Measurements from ENCODE around the gene IGIP.

IGIP gene

DNA sequence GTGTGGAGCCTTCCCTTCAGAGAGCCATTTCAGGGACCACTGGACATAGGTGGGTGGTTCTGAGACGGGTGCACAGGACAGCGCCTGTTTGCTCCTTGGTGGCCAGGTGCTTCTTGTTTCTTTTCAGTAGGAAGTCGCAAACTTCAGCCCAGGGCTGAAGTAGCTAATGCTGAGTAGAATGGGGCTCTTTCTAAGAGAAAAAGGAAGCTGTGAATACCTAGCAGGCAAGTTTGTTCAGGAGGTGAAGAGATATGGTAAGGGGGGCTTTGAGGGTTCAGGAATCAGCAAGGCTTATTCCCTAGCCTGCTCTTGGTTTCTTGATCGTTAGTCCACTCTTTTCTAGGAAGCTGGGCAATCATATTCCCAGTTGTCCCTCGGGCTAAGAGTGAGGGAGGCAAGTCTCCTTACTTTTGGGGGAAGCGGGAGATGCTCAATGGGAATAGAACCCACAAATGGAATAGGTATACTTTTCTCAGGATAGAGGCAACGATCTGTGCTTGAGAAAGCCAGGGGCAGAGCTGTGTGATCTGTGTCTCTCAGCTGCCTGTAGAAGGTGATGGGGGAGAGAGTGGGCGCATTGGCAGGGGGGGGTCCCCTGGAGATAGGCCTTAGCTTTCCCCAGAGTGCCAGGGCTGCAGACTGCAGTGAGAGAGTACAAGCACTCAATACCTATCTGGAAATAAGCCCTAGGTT is 13.7 kb upstream of the IGIP start:
- no peak for DNase-seq

DNA sequence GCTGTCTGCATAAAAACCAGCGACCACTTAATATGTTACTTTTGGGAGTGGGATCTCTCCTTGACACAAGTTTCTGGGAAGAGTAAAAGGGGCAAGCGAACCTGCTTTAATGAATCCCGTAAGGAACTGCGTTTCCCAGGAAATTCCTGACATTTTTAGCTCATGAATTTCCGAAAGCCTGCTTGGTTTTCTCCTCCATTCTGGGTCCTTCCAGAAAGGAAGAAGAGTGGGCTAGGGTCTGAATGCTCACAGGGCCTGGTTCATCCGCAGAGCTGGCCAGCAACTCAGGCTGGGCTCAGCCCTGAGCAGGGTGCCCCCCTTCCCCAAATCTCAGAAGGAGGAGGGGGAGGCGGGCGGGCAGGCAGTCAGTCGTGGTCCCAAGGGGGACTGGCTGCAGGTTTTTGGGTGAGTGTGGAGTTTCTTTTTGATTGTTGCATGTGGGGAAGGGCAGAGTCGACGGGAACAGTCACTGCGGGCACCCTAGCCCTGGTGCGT is 13.0 kb upstream of the IGIP start:
- DNase-seq = no peak

DNA sequence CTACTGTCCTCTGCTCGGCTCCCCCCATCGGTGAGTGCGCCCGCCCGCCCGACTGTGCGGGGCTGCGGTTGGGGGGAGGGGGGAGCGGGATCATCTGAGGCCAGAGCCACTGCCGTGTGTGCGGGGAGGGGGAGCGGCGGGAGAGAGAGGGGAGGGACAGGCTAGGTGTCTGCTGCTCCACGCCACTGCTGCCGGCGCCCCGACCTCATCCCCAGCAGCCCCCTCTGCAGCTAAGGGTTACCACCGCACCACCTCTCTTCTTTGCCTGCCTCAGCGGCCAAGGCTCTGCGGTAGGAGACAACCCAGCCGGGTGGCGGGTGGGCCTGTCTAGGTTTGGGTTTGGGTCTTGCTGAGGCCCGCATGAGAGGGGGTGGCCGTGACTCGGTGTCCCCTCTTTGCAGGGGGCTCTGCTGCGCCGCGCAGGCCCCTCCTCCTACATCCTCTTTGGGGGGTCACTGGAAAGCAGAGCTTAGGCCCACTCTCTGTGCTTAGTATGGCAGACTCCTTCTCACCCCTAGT is 12.5 kb upstream of the IGIP start:
- peak; percentile 27 to 31 for DNase-seq

DNA sequence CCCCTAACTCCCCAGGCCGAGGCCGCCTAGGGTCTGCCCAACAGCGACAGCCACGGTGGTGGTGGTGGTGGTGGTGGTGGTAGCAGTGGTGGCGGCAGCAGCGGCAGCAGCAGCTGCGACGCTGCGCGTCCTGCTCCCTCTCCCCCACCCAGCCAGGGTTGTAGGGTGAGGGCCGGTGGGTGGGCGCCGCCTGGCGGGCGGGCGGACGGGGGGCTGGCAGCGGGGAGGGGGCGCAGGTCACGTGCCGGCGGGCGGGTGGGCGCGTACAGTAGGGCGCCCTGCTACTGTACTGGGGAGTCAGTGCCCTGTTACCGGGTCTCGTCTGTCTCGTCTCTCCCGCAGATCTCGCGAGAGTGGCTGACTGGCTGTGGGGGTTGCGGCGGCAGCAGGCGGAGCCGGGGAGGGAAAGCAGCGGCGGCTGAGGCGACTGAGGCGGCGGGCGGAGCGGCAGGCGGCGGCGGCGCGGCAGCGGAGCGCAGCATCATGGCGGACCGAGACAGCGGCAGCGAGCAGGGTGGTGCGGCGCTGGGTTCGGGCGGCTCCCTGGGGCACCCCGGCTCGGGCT is 12.0 kb upstream of the IGIP start, which contains the start of gene PURA:
Gene PURA (plus strand): TSS at position 411 of the 565 bp plus-strand sequence. CDS start 73 bp downstream, at position 484.
- DNase-seq = peak; percentile 94 to 96

DNA sequence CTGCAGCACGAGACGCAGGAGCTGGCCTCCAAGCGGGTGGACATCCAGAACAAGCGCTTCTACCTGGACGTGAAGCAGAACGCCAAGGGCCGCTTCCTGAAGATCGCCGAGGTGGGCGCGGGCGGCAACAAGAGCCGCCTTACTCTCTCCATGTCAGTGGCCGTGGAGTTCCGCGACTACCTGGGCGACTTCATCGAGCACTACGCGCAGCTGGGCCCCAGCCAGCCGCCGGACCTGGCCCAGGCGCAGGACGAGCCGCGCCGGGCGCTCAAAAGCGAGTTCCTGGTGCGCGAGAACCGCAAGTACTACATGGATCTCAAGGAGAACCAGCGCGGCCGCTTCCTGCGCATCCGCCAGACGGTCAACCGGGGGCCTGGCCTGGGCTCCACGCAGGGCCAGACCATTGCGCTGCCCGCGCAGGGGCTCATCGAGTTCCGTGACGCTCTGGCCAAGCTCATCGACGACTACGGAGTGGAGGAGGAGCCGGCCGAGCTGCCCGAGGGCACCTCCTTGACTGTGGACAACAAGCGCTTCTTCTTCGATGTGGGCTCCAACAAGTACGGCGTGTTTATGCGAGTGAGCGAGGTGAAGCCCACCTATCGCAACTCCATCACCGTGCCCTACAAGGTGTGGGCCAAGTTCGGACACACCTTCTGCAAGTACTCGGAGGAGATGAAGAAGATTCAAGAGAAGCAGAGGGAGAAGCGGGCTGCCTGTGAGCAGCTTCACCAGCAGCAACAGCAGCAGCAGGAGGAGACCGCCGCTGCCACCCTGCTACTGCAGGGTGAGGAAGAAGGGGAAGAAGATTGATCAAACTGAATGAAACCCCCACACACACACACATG is 11.2 kb upstream of the IGIP start:
- DNase-seq = peak; percentile 42 to 56

DNA sequence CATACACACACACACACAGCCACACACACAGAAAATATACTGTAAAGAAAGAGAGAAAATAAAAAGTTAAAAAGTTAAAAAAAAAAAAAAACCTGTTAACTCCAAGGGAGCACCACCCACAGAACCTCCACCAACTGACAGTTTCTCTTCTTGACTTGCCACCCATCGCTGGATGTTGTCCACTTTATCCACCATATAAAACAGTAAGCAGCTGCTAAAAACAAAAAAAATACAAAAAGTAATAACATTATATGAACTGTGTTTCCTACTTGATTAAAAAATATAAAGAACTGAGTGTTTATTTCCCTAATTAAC is 10.6 kb upstream of the IGIP start:
- no peak for DNase-seq

DNA sequence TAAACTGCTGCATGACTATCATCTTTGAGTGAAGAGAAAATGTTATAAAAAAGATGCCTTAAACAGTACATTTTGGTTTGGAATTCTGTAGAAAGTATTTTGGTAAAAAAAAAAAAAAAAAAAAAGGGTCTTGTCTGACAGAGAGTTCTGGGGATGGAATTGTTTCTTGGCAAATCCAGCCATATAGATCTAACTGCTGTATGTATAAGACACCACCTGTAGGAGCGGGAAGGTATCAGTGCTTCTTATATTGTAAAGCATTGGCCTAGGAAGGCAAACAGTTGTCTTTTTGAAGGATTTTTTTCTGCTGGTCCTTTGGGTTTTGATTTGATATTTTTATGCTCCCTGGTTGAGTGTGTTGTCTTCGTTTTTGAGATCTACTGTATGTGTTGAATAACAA is 9.0 kb upstream of the IGIP start:
- DNase-seq = no peak

DNA sequence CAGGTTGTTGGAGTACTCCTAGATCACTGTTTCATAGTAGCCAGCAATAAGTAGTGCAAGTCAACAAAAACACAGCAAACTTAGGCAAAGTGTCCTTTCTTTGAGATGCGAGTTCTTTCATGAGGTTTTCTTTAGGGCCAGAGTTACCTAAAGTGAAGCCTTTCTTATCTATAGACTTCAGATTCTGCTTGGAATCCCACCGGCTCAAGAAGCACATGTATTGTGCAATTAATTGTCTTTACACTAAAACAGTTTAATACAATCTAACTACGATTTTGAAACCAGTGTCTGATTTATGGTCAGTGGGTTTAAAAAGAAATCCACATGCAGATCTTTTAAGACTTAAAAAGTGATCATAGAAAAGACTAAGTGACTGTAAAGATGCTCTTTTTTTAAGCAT is 8.2 kb upstream of the IGIP start:
- no peak for DNase-seq

DNA sequence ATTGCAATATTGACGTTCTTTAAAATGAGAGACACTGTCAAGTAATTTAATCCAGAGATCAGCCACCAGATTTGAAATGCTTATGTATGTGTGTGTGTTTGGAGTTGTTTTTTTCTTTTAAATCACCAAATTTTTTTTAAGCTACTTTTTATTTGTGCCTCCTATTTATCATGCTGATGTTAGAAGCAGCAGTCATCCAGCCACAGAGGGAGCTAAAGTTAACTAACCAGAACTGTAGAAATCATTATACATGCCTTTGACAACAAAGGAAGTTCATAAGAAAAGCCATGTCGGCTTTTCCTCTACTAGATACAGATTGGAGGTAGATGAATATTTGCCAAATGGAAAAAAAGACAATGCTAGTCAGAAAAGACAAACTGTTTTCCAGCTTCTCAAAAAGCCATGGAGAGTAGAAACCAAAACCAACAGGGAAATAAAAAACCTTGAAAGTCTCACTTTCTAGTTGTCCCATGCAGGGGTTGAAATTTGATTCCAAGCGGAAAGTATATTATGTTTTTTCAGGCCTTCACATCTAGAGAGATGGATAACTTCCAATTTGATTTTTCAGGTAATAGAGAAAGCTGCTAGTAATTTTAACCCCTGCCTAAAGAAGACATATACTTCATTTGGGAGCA is 7.3 kb upstream of the IGIP start:
- no peak for DNase-seq

DNA sequence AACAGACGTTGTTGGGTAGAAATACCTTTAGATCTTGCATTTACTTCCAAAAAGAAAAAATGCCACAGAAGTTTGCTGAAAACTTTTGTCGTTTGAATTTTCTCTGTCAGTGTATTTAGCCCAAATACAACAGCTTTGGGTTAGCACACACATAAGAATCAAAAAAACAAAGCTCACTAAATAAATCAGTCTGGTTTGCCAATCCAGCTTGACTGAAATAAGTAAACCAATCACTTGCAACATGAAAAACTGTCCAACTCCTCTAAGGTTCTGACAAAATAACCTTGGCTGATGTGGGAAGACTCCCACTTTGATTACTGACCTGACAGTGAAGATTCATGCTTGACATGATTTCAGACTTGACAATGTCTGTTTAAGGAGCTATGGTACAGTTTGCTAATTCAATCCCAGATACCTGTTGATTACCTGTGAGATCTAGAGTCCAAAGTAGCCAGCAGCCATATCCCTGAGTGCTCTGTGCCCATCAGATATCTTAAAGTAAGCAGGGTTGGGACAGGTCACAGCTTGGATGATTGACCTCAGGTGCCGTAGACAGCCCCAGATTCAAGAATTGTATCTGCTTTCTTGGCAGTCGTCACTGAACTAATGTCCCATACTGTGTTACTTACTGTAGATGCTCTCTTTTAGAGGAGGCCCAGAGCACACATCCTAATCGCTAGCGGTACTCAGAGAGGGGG is 727 bp downstream of the IGIP start:
- no peak for DNase-seq

DNA sequence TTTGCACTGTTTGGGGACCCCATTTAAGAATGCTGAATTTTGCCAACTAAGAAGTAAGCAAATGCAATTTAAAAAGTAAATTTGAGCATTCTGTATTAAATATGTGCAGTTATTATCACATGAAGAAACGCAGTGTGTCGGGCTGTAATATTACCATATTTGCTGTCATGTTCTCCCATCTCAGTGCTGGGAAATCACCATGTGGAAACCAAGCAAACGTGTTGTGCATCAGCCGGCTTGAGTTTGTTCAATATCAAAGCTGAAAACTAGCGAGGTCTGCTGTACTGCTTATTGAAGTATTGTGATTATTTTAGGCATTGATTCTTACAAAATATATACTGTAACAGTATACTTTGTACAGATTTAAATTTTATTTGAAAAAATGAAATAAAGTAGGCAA is 2.6 kb downstream of the IGIP start:
- no peak for DNase-seq

DNA sequence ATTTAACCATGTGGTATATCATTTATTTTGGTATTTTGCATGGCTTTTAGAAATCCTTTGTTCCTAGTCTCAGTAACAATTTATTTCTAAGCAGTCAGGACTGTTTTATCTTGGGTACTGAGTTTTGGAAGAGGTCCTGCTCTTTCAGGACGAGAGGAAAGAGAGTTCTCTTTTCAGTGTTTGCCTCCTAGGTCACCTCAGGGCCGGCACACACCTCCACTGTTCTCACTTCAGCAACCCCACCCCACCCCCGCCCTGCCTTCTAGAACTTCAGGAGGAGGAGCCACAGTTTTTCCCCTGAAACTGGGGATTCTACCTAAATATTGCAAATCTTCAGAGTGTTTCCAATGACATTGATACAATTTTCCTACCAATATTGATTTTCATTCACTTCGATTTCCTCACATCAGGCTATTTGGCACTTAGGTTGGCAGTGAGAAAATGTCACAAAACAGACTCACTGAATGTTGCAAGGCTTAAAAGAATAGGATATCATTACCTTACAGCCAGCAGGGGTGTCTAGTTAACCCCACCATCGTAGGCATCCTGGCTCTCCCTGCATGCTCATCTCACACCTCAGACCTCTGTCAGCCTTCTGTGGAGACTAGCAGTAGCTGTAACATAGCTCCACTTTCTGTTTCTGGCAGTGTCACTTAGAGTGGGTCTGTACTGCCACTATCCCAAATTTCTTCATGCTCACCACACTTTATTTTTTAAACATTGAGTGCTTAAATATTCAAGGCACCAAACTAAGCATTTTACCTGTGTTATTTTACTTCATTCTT is 5.4 kb downstream of the IGIP start:
- DNase-seq = no peak

DNA sequence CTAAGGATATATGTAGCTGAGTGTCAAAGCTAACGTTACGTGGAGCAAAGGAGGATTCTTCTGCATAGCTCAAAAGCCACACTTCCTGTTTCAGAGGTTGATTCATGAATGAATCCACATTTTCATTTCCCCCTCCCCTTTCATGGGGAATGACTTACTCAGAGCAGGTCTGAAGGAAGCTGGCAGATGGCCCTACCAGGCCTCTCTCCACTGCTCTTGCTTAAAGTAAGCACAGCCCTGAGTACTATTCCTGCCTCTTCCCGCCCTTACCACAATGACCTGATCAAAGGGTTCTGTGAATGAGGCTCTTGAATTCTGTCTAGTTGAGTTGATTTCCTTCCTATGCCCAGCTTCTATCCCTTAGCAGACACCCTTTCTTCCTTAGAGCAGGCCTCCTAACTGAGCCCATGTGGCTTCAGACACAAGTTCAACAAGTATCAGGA is 6.3 kb downstream of the IGIP start:
- DNase-seq = no peak

DNA sequence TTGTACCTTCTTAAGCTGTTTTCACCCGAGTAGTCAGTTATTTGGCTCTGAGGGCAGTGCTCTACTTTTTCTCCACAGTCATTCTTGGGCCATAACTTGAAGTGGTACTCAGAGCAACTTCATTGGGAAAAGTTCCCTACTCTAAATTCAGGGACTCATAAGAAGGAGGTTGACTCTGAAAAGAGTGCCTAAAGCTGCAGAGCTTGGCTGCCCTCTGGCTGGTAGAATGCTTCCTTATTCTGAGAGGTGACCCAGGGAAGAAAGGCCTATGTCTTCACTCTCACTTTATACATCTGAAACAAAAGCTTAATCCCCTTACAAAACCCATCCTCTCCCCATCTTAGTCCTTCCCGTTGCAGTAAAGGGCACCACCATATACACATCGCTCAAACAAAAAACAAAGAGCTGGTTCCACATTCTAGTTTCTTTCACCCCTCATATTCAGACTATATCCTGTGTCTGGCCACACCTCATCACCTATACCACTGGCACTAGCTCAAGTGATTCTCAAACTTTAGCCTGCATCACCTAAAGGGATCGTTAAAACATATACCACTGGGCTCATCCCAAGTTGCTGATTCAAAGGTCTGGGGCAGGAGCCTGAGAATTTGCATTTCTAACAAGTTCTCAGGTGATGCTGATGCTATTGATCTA is 7.9 kb downstream of the IGIP start:
- DNase-seq = no peak

DNA sequence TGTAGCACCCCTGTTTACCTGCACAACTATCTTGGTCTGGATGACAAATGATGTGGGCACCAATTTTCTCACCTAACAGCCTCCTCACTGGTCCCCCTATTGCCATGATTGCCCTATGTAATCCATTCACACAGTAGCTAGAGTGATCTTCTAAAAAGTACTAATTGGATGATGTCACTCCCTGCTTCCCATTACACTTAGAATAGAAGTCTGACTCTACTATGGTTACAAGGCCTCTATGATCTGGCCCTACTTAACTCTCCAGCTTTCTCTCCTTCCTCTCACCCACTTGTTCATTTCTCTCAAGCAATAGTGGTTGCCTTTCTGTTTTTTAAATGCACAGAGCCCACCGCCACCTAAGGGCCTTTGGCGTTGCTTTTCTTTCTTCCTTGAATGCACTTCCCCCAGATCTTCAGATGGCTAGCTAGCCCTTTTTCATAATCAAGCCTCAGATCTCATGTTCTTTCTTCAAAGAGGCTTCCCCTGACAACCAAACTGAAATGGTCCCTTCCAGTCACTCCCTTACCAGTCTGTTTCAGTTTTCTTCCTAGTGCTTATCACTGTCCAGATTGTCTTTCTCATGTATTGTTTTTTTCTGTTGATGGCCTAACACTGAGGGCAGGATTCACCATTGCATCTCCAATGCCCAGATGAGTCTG is 8.7 kb downstream of the IGIP start:
- no peak for DNase-seq

DNA sequence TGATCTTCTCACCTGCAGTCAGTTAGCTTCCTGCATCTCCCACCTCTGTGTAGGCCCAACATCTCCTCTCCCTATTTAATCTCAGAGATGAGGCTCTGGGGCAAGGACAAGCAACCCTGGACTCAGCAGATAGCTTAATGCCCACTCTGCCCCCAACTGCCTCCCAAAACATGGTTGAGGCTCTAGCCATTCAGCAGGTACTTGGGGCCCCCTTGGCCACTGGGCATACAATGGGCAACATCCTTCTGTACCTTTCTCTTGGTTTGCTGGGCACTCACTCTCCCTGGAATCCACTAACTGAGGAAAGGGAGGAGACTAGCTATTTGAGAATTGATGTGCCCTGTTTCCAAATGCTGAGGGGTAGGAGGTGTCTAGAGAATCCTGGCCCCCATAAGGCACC is 9.4 kb downstream of the IGIP start:
- DNase-seq = no peak

DNA sequence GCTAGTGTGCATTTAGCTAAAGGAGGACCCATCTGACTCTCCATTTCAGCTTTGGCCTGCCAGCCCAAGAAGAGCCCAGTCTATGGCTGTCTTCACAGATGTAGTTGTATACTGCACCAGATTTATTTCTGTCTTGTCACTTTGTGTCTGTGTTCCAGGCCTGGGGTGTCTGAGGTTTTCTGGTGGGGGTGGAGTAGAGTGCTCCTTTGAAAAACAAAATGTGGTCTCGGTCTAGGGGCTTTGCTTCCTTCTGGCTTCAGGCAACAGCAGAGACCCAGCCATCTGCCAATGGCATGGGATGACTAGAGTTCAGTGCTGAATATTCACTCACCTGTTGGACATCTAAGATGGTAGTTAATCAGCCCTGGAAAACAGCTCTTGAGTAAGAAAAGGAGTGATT is 10.9 kb downstream of the IGIP start:
- DNase-seq = no peak

DNA sequence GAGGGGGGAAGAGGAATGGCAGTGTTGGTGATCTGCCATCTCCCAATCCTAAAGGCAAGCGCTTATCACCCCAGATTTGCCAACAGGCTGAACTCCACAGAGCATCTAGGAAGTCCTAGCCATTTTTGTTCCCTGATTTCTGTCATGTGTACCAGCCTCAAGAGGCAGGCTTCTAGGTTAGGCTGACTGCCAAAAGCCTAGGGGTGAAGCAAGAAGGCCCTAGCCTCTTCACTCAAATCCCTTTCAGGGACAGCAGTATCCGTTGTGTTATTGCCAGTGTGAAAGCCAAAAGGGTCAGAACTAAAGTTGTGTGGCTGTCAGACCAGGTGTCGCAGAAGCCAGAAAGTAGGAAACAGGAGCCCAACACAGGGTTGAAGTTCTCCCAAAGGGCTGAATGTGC is 14.7 kb downstream of the IGIP start:
- DNase-seq = no peak

DNA sequence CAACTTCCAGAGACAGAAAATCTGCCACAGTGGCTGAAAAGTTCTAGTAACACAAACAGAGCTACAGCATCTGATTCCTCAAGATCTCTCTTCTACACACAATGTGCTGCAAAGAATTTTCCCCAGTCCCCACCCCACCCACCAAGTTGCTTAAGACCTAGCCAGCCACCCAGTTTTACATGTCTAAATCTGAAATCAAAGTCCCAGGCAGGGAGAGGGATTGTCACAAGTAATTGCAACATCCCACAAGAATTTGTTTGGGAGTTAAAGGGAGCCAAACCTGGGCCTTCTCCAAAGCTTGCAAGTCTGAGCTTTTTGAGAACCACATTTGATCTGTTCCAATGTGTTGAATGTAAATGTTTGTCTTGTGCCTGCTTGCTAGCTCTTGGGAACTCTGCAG is 15.5 kb downstream of the IGIP start:
- DNase-seq = no peak

DNA sequence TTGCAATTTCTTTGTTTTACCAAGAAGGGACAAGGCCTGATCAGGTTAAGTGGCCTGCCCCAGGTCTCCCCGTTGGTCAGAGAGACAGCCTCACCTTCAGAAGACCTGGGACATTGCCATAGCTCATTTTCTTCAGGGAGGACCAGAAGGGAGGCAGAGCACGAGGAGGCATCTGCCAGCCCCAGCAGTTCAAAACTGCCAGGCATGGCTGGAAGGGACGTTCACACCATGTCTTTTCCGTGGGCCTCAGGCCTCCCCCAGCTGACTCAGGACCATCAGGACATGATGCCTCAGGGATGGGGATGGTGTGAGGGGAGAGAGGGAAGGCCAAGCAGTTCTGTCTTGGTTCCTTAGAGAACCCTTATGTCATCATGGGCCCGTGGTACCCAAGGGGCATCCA is 16.5 kb downstream of the IGIP start:
- DNase-seq = no peak

DNA sequence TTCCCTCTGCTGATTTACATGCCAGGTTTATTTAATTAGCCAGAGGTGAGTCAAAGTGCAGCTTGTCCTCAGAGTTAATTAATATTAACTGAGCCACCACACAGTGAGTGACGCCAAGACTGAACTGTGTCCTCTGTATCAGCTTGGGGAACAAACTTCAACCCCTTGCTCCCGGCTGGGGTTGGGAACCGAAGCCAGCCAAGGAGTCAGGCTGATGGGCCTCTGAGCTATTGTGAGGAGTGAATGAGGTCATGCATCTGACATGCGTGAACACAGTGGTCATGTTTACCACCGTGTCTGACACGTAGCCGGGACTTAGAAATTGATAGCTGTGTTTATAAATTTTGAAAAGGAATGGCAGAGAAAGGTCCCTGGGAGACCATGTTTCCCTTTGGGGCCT is 17.1 kb downstream of the IGIP start:
- DNase-seq = no peak
